ENCODE results near the gene CCDC12. TPM values are rescaled to one million over a fixed set of nuclear protein-coding genes. Genes with fewer than 3 reads are reported as not detected.

The CCDC12 gene
- total and polyA plus RNA-seq, 2 donors (not counting 1 experiment from before 2014, with no cell fraction given), result 84.0 to 97.3 TPM

- TF ChIP-seq CTCF (IDR thresholded peaks at IDR 0.05) (no peak), EZH2 (IDR thresholded peaks at IDR 0.05; ENCODE audit: borderline replicate concordance, insufficient read depth, low read depth, low read length, poor library complexity, severe bottlenecking) (no peak)
- ChIA-PET CTCF (no interaction called here), POLR2A (no interaction called here)
- ATAC-seq (ENCODE audit: low read depth) (no peak), DNase-seq (no peak)
- no peaks in the 10 kb centered on the region for H4K20me1 ChIP-seq (ENCODE audit: control insufficient read depth, insufficient read depth, low read length, poor library complexity, severe bottlenecking)
- H3K79me2 ChIP-seq (ENCODE audit: control insufficient read depth, insufficient read depth, low read length), result peaks cover 24% of the 10 kb centered on the region
- H3K4me3 ChIP-seq (ENCODE audit: control extremely low read depth in 1 of 5, extremely low read depth in 1 of 5, insufficient read depth in 1 of 5, low read depth in 2 of 5, low read length in 4 of 5), result no peak overlapping the region
- Mint-ChIP-seq H3K27me3 (no peaks in the 10 kb centered on the region), H3K9me3 (ENCODE audit: insufficient read depth) (no peaks in the 10 kb centered on the region), H3K4me3 (no peak overlapping the region), H3K27ac (no peak overlapping the region), H3K4me1 (peaks cover 10% of the 10 kb centered on the region)
- no peak overlapping the region for H3K9ac ChIP-seq (ENCODE audit: low read length)
- no peaks in the 10 kb centered on the region for H3K9me3 ChIP-seq (ENCODE audit: control extremely low read depth in 1 of 3, control insufficient read depth in 2 of 3, insufficient read depth in 1 of 3, low read length in 2 of 3)
- H3K27ac ChIP-seq (ENCODE audit: low read length in 2 of 2), result no peak overlapping the region
- H2AFZ ChIP-seq (ENCODE audit: insufficient read depth, low read depth, low read length, poor library complexity, severe bottlenecking), result no peak overlapping the region
- H3K4me2 ChIP-seq (replicated peaks; ENCODE audit: low read depth, low read length, poor library complexity, severe bottlenecking), result no peak overlapping the region
- peaks cover 0 to 70% of the 10 kb centered on the region in 2 experiments for H3K36me3 ChIP-seq (replicated peaks in 1 of 2; ENCODE audit: control extremely low read depth in 1 of 2, control insufficient read depth in 1 of 2, extremely low read depth in 1 of 2, insufficient read depth in 2 of 2, low read length in 1 of 2)
- peaks cover 3 to 16% of the 10 kb centered on the region in 2 donors for H3K4me1 ChIP-seq (ENCODE audit: control insufficient read depth in 2 of 2, insufficient read depth in 2 of 2, low read length in 2 of 2)
- intact Hi-C loops (cut with micrococcal nuclease), result no loop called here
- 89% methylated on average over 22 of the region's 25 CpGs for WGBS (ENCODE audit: insufficient coverage)
- no peaks in the 10 kb centered on the region for H3K27me3 ChIP-seq (replicated peaks in 1 of 4; ENCODE audit: control extremely low read depth in 1 of 4, control insufficient read depth in 3 of 4, insufficient read depth in 4 of 4, low read length in 3 of 4)
Measured at GRCh38 chr3:47000922-47001730, 24.6 kb upstream of the CCDC12 start.

GRCh38 chr3:47000198-47000815 is 23.8 kb upstream of the CCDC12 start:
- Histone ChIP-seq H3K27me3 (replicated peaks in 1 of 4; ENCODE audit: control extremely low read depth in 1 of 4, control insufficient read depth in 3 of 4, insufficient read depth in 4 of 4, low read length in 3 of 4) (no peaks in the 10 kb centered on the region), H3K4me3 (ENCODE audit: control extremely low read depth in 1 of 5, extremely low read depth in 1 of 5, insufficient read depth in 1 of 5, low read depth in 2 of 5, low read length in 4 of 5) (no peak overlapping the region), H4K20me1 (ENCODE audit: control insufficient read depth, insufficient read depth, low read length, poor library complexity, severe bottlenecking) (no peaks in the 10 kb centered on the region), H3K4me2 (replicated peaks; ENCODE audit: low read depth, low read length, poor library complexity, severe bottlenecking) (no peak overlapping the region), H3K9me3 (ENCODE audit: control extremely low read depth in 1 of 3, control insufficient read depth in 2 of 3, insufficient read depth in 1 of 3, low read length in 2 of 3) (no peaks in the 10 kb centered on the region), H3K27ac (ENCODE audit: low read length in 2 of 2) (no peak overlapping the region), H3K9ac (ENCODE audit: low read length) (no peak overlapping the region), H2AFZ (ENCODE audit: insufficient read depth, low read depth, low read length, poor library complexity, severe bottlenecking) (no peak overlapping the region), H3K36me3 (replicated peaks in 1 of 2; ENCODE audit: control extremely low read depth in 1 of 2, control insufficient read depth in 1 of 2, extremely low read depth in 1 of 2, insufficient read depth in 2 of 2, low read length in 1 of 2) (peaks cover 0 to 66% of the 10 kb centered on the region in 2 experiments), H3K79me2 (ENCODE audit: control insufficient read depth, insufficient read depth, low read length) (peaks cover 24% of the 10 kb centered on the region), H3K4me1 (ENCODE audit: control insufficient read depth in 2 of 2, insufficient read depth in 2 of 2, low read length in 2 of 2) (peaks cover 3 to 16% of the 10 kb centered on the region in 2 donors)
- POLR2A ChIA-PET, result interaction anchor here (1.2 kb wide), 1 partner anchor 15 kb away, joined by 3 read pairs; no protein-coding TSS in a partner anchor
- TF ChIP-seq EZH2 (IDR thresholded peaks at IDR 0.05; ENCODE audit: borderline replicate concordance, insufficient read depth, low read depth, low read length, poor library complexity, severe bottlenecking), result no peak
- TF ChIP-seq CTCF (IDR thresholded peaks at IDR 0.05), result no peak
- CTCF ChIA-PET, result interaction anchor here (1.1 to 12.1 kb wide), 4 partner anchors 64 to 155 kb away, joined by 3 to 146 read pairs (median 4); no protein-coding TSS in a partner anchor
- no peaks in the 10 kb centered on the region for H3K9me3 Mint-ChIP-seq (ENCODE audit: insufficient read depth)
- no peak overlapping the region for H3K4me3 Mint-ChIP-seq
- ATAC-seq (ENCODE audit: low read depth) (no peak), DNase-seq (no peak)
- no peak overlapping the region for H3K27ac Mint-ChIP-seq
- peaks cover 10% of the 10 kb centered on the region for H3K4me1 Mint-ChIP-seq
- no peaks in the 10 kb centered on the region for H3K27me3 Mint-ChIP-seq
- WGBS (ENCODE audit: insufficient coverage), result 97% methylated on average over 9 of the region's 10 CpGs
- intact Hi-C loops (cut with micrococcal nuclease), result no loop called here

Measured in B cell (primary cell).